ENCODE results near the gene NPFF. TPM values are rescaled to one million over a fixed set of nuclear protein-coding genes. Genes with fewer than 3 reads are reported as not detected.

NPFF gene
- polyA plus RNA-seq, 12 donors, result 0.40 to 2.4 (median 0.69) TPM; not detected in 6

- DNase-seq, result no peak
Measured at GRCh38 chr12:53478865-53479264, 28.4 kb downstream of the NPFF start.

GRCh38 chr12:53476769-53477209 is 30.5 kb downstream of the NPFF start:
- DNase-seq, result no peak

- DNase-seq, result no peak
Measured at GRCh38 chr12:53474819-53475218, 32.5 kb downstream of the NPFF start.

- no peak for DNase-seq
Measured at GRCh38 chr12:53474077-53474476, 33.2 kb downstream of the NPFF start.

- no peak for DNase-seq
Measured at GRCh38 chr12:53472056-53472582, 35.2 kb downstream of the NPFF start.

GRCh38 chr12:53468282-53468681 is 39.0 kb downstream of the NPFF start:
- DNase-seq, result no peak

- DNase-seq, result no peak
Measured at GRCh38 chr12:53467880-53468279, 39.4 kb downstream of the NPFF start.

- DNase-seq, result no peak
Measured at GRCh38 chr12:53467082-53467481, 40.2 kb downstream of the NPFF start.

- no peak for DNase-seq
Measured at GRCh38 chr12:53466640-53467039, 40.6 kb downstream of the NPFF start.

GRCh38 chr12:53465679-53466078 is 41.6 kb downstream of the NPFF start:
- DNase-seq, result no peak

- no peak for DNase-seq
Measured at GRCh38 chr12:53464685-53465418, 42.4 kb downstream of the NPFF start.

- no peak for DNase-seq
Measured at GRCh38 chr12:53463802-53464560, 43.3 kb downstream of the NPFF start.

- DNase-seq, result no peak
Measured at GRCh38 chr12:53462935-53463334, 44.3 kb downstream of the NPFF start.

GRCh38 chr12:53461591-53461990 is 45.7 kb downstream of the NPFF start:
- DNase-seq, result no peak

GRCh38 chr12:53461059-53461458 is 46.2 kb downstream of the NPFF start:
- no peak for DNase-seq

GRCh38 chr12:53459097-53459496 is 48.2 kb downstream of the NPFF start:
- no peak for DNase-seq

Other genes starting within 250 kb of the NPFF start
- gene ESPL1, start 239.2 kb downstream of the NPFF start, polyA plus RNA-seq (ENCODE audit: insufficient read length in 12 of 12), result 10 to 100 TPM in 1 of 12 donors, 1 to 10 TPM in 10, not detected in 1; 3.2 to 13.1 (median 6.0) TPM
- 100 to 1,000 TPM in 11 of 12 donors, not detected in 1; 330 to 592 (median 511) TPM for gene PFDN5, start 211.9 kb downstream of the NPFF start, polyA plus RNA-seq (ENCODE audit: insufficient read length in 12 of 12)
- gene MYG1, start 207.8 kb downstream of the NPFF start, polyA plus RNA-seq (ENCODE audit: insufficient read length in 12 of 12), result 10 to 100 TPM in 11 of 12 donors, not detected in 1; 14.9 to 36.4 (median 32.3) TPM
- gene AAAS, start 185.9 kb downstream of the NPFF start, polyA plus RNA-seq (ENCODE audit: insufficient read length in 12 of 12), result 10 to 100 TPM in 11 of 12 donors, not detected in 1; 34.7 to 68.7 (median 52.3) TPM
- 1 to 10 TPM in 1 of 12 donors, under 1 TPM in 5, not detected in 6; 0.05 to 1.2 (median 0.22) TPM for gene SP7, start 171.1 kb downstream of the NPFF start, polyA plus RNA-seq (ENCODE audit: insufficient read length in 12 of 12)
- gene SP1, start 127.3 kb downstream of the NPFF start, polyA plus RNA-seq (ENCODE audit: insufficient read length in 12 of 12), result 10 to 100 TPM in 11 of 12 donors, not detected in 1; 37.9 to 66.0 (median 43.3) TPM
- gene AMHR2, start 83.6 kb downstream of the NPFF start, polyA plus RNA-seq (ENCODE audit: insufficient read length in 12 of 12), result under 1 TPM in 1 of 12 donors, not detected in 11; 0.07 TPM
- gene PRR13, start 65.8 kb downstream of the NPFF start, polyA plus RNA-seq (ENCODE audit: insufficient read length in 12 of 12), result 100 to 1,000 TPM in 1 of 12 donors, 10 to 100 TPM in 10, not detected in 1; 42.5 to 197 (median 51.4) TPM
- 100 to 1,000 TPM; 459 to 676 (median 588) TPM for gene PCBP2, start 55.4 kb downstream of the NPFF start, polyA plus RNA-seq (ENCODE audit: insufficient read length in 12 of 12)
- gene MAP3K12, start 8.0 kb downstream of the NPFF start, polyA plus RNA-seq (ENCODE audit: insufficient read length in 12 of 12), result 10 to 100 TPM in 11 of 12 donors, not detected in 1; 10.2 to 36.0 (median 14.1) TPM
- gene TARBP2, start 6.2 kb downstream of the NPFF start, polyA plus RNA-seq (ENCODE audit: insufficient read length in 12 of 12), result 10 to 100 TPM in 11 of 12 donors, not detected in 1; 16.6 to 27.2 (median 23.1) TPM
- gene ATF7, start 118.9 kb upstream of the NPFF start, polyA plus RNA-seq (ENCODE audit: insufficient read length in 12 of 12), result 10 to 100 TPM in 11 of 12 donors, not detected in 1; 49.0 to 69.4 (median 56.8) TPM
- 100 to 1,000 TPM in 11 of 12 donors, not detected in 1; 451 to 820 (median 720) TPM for gene ATP5MC2, start 168.6 kb upstream of the NPFF start, polyA plus RNA-seq (ENCODE audit: insufficient read length in 12 of 12)
- 100 to 1,000 TPM in 2 of 12 donors, 10 to 100 TPM in 9, not detected in 1; 67.8 to 122 (median 86.3) TPM for gene CALCOCO1, start 220.0 kb upstream of the NPFF start, polyA plus RNA-seq (ENCODE audit: insufficient read length in 12 of 12)
- not detected for gene CISTR, start 244.5 kb upstream of the NPFF start, polyA plus RNA-seq (ENCODE audit: insufficient read length in 12 of 12)